Liver (tissue), 3 donors: ENCODE data around the gene ABCA12.

ENCODE experiments used
- EGR1 ChIP-seq, 2 donors: IDR thresholded peaks; 2 replicates each; pipeline ENCODE4 v1.6.1; 2016 to 2018; ENCODE audit warnings: antibody characterized with exemption in 2 of 2, low read depth in 2 of 2
- JUND ChIP-seq, 2 donors: IDR thresholded peaks; 2 replicates each; pipeline ENCODE4 v1.6.1; 2016; ENCODE audit warnings: antibody characterized with exemption in 2 of 2
- RAD21 ChIP-seq, 2 donors: IDR thresholded peaks; 2 replicates each; pipeline ENCODE4 v1.6.1; 2016; ENCODE audit warnings: antibody characterized with exemption in 2 of 2, mild to moderate bottlenecking in 2 of 2
- TF ChIP-seq, protein P1 (sequence below): IDR thresholded peaks from 2 replicates; pipeline ENCODE4 v1.6.1; 2016; ENCODE audit warnings: antibody characterized with exemption
- TF ChIP-seq, protein P2 (sequence below): fragments of 150-350 bp; IDR thresholded peaks from 2 replicates; pipeline ENCODE4 v1.5.1; 2017; ENCODE audit warnings: improper control_type of control experiment, low read depth, low read length; ENCODE audit not compliant: missing input control
- donor health status: healthy.
- donor health status: healthy.

DNA sequence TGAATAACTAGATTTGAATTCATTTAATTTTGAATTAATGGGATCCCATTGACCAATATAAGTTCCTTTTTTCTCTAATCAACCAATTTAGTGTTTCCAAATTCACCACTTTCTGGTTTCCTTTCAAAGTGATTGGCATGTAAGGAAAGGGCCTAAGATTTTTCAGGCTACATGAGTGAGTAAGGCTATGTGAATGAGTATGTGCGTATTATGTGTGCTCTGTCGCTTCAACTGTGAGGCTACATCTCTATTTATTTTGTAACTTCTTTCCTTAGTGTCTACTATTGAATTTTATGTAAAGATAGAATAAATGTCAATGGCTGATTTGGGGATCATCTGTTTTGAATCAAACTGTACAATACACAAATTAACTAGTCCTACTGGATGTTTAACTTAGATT is 110.6 kb downstream of the ABCA12 start:
- TF ChIP-seq, protein P1, sequence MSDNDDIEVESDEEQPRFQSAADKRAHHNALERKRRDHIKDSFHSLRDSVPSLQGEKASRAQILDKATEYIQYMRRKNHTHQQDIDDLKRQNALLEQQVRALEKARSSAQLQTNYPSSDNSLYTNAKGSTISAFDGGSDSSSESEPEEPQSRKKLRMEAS: no peak
- no peak for TF ChIP-seq EGR1 (IDR thresholded peaks at IDR 0.05; ENCODE audit: low read depth in 2 of 2)
- no peak for TF ChIP-seq RAD21 (IDR thresholded peaks at IDR 0.05)
- TF ChIP-seq, protein P2, sequence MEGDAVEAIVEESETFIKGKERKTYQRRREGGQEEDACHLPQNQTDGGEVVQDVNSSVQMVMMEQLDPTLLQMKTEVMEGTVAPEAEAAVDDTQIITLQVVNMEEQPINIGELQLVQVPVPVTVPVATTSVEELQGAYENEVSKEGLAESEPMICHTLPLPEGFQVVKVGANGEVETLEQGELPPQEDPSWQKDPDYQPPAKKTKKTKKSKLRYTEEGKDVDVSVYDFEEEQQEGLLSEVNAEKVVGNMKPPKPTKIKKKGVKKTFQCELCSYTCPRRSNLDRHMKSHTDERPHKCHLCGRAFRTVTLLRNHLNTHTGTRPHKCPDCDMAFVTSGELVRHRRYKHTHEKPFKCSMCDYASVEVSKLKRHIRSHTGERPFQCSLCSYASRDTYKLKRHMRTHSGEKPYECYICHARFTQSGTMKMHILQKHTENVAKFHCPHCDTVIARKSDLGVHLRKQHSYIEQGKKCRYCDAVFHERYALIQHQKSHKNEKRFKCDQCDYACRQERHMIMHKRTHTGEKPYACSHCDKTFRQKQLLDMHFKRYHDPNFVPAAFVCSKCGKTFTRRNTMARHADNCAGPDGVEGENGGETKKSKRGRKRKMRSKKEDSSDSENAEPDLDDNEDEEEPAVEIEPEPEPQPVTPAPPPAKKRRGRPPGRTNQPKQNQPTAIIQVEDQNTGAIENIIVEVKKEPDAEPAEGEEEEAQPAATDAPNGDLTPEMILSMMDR: no peak
- no peak for TF ChIP-seq JUND (IDR thresholded peaks at IDR 0.05)
